Prostate gland (tissue), 2 donors: ENCODE measurements around the gene RORC.

Experiments used
- CTCF ChIP-seq, 4 experiments: fragments of 200-600 bp in 2 of 4; fragments of 450-650 bp in 2 of 4; sonication (generic) in 2 of 4; IDR thresholded peaks; 1 replicate in 3 of 4; 2 replicates in 1 of 4; pipeline ENCODE4 v1.5.1; 2016 to 2019; ENCODE audit warnings: antibody characterized with exemption in 4 of 4, mild to moderate bottlenecking in 2 of 4, moderate library complexity in 2 of 4
- POLR2AphosphoS5 ChIP-seq: sonication (generic); formaldehyde crosslinking; IDR thresholded peaks from one replicate; pipeline ENCODE4 v1.6.1; 2017; ENCODE audit warnings: antibody characterized with exemption

GRCh38 chr1:151803915-151804314, 27.7 kb downstream of the RORC start:
- TF ChIP-seq POLR2AphosphoS5 = no peak
- TF ChIP-seq CTCF (IDR thresholded peaks at IDR 0.05) = no peak
